ENCODE results near the gene CRIP2. TPM values are rescaled to one million over a fixed set of nuclear protein-coding genes. Genes with fewer than 3 reads are reported as not detected.

CRIP2 gene
- polyA plus RNA-seq, 1 donor (not counting 4 experiments of a cell fraction or from before 2014, with no cell fraction given) = 4.8 TPM

DNA sequence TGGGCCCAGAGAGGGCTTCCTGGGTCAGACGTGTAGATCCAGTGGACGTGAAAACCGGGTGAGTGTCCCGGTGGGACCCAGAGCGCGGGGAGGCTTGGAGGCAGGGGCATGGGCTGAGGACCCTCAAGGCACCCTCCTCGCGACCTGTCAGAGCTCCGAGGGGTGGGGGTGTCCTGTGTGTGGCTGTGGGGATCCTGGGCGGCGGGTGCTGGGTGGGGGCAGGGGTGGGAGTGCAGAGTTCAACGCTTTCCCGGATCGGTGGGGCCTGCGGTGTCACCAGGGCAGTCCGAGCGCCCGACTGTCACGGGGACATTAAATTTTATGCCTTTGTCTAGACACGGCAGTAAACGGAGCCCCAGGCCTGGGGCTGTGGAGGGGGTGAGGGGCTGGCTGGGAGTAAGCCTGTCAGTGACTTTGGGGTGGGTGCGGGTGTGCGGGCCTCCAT is 52.8 kb downstream of the CRIP2 start:
- DNase-seq (ENCODE audit: low read depth, low spot score) = no peak
- no peaks in the 10 kb centered on the region for H3K9me1 ChIP-seq (ENCODE audit: control insufficient read depth, extremely low read depth, insufficient read depth, low read length)
- H4K20me1 ChIP-seq (ENCODE audit: control insufficient read depth, extremely low read depth, insufficient read depth, low read length) = no peaks in the 10 kb centered on the region
- H3K4me3 ChIP-seq (ENCODE audit: control insufficient read depth in 2 of 3, extremely low read depth in 1 of 3, insufficient read depth in 2 of 3, low read depth in 1 of 3, low read length in 3 of 3) = peak overlapping the region in 2 of 3 experiments; percentile 27 to 32
- peak overlapping the region; percentile 51 for H3K4me2 ChIP-seq (ENCODE audit: control insufficient read depth, extremely low read depth, insufficient read depth, low read depth, low read length)
- peak overlapping the region; percentile 6 for H2AFZ ChIP-seq (ENCODE audit: control insufficient read depth, low read length)
- peaks cover 49% of the 10 kb centered on the region for H3K27me3 ChIP-seq (ENCODE audit: control insufficient read depth, extremely low read depth, insufficient read depth, low read length)
- no peak overlapping the region for H3K27ac ChIP-seq (ENCODE audit: control insufficient read depth, insufficient read depth, low read length)
- H3K79me2 ChIP-seq (ENCODE audit: control insufficient read depth, insufficient read depth, low read length) = no peaks in the 10 kb centered on the region
- H3K9ac ChIP-seq (ENCODE audit: control insufficient read depth, extremely low read depth, insufficient read depth, low read length) = no peak overlapping the region
- peaks cover 7% of the 10 kb centered on the region for H3K4me1 ChIP-seq (ENCODE audit: control insufficient read depth, extremely low read depth, insufficient read depth, low read length)
- FAIRE-seq = no peak
- dilution Hi-C loops (cut with MboI; ENCODE audit: extremely low pct_ligation_motif_present, low sequenced_read_pairs) = no loop called here
- no peaks in the 10 kb centered on the region for H3K36me3 ChIP-seq (ENCODE audit: control insufficient read depth in 2 of 2, extremely low read depth in 1 of 2, insufficient read depth in 2 of 2, low read length in 2 of 2)
- no peaks in the 10 kb centered on the region for H3K9me3 ChIP-seq (ENCODE audit: control insufficient read depth, low read depth, low read length)
- TF ChIP-seq CTCF (optimal IDR thresholded peaks at IDR 0.05 in 1 of 3, IDR thresholded peaks at IDR 0.05 in 1 of 3, conservative IDR thresholded peaks at IDR 0.05 in 1 of 3; ENCODE audit: extremely low read depth in 1 of 3, insufficient read depth in 2 of 3, low read length in 3 of 3) (no peak), EZH2 (IDR thresholded peaks at IDR 0.05; ENCODE audit: low read length) (no peak)

DNA sequence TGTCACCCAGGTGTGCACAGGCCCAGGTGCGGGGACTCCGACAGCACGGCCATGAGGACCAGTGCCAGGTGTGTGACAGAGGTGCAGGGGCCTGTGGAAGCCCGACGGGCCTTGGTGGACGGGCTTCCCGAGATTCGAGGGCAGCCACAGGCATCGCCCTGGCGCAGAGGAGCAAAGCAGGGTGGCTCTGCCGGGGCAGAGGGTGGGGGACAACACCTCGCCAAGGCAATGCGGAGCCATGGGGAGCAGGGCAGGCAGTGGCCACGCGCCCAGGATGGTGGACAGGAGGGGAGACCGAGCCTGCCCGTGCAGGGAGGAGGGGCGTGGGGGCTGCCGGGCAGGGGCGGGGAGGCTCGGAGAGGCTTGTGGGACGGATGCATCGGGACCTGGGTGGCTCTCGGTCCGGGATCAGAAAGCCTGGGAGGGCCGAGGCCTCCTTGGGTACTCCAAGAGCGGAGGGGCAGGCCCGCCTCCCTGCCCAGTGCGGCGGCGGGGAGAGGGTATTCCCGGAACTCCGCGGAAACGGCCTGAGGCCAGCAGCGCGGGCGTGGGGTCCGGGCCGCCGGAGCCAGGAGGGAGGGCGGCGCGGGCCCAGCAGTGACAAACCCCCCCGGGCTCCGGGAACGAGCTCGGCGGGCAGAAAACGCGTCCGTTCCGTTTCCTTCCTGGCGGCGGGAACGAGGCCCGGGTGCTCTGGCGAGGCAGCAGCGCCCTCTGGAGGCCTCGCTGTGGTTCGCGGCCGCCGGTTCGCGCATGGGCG is 53.4 kb downstream of the CRIP2 start:
- Histone ChIP-seq H3K27ac (ENCODE audit: control insufficient read depth, insufficient read depth, low read length) (no peak overlapping the region), H3K79me2 (ENCODE audit: control insufficient read depth, insufficient read depth, low read length) (no peaks in the 10 kb centered on the region), H3K9me3 (ENCODE audit: control insufficient read depth, low read depth, low read length) (no peaks in the 10 kb centered on the region), H3K9me1 (ENCODE audit: control insufficient read depth, extremely low read depth, insufficient read depth, low read length) (no peaks in the 10 kb centered on the region), H3K4me1 (ENCODE audit: control insufficient read depth, extremely low read depth, insufficient read depth, low read length) (peaks cover 7% of the 10 kb centered on the region), H3K4me3 (ENCODE audit: control insufficient read depth in 2 of 3, extremely low read depth in 1 of 3, insufficient read depth in 2 of 3, low read depth in 1 of 3, low read length in 3 of 3) (peak overlapping the region in 2 of 3 experiments; percentile 38 to 44), H2AFZ (ENCODE audit: control insufficient read depth, low read length) (peak overlapping the region; percentile 33), H3K4me2 (ENCODE audit: control insufficient read depth, extremely low read depth, insufficient read depth, low read depth, low read length) (peak overlapping the region; percentile 58), H4K20me1 (ENCODE audit: control insufficient read depth, extremely low read depth, insufficient read depth, low read length) (no peaks in the 10 kb centered on the region), H3K27me3 (ENCODE audit: control insufficient read depth, extremely low read depth, insufficient read depth, low read length) (peaks cover 49% of the 10 kb centered on the region), H3K36me3 (ENCODE audit: control insufficient read depth in 2 of 2, extremely low read depth in 1 of 2, insufficient read depth in 2 of 2, low read length in 2 of 2) (no peaks in the 10 kb centered on the region), H3K9ac (ENCODE audit: control insufficient read depth, extremely low read depth, insufficient read depth, low read length) (peak overlapping the region; percentile 33)
- DNase-seq (ENCODE audit: low read depth, low spot score) (no peak), FAIRE-seq (no peak)
- TF ChIP-seq CTCF (optimal IDR thresholded peaks at IDR 0.05 in 1 of 3, IDR thresholded peaks at IDR 0.05 in 1 of 3, conservative IDR thresholded peaks at IDR 0.05 in 1 of 3; ENCODE audit: extremely low read depth in 1 of 3, insufficient read depth in 2 of 3, low read length in 3 of 3) = peak; percentile 42 to 94 (median 89)
- TF ChIP-seq EZH2 (IDR thresholded peaks at IDR 0.05; ENCODE audit: low read length) = no peak
- dilution Hi-C loops (cut with MboI; ENCODE audit: extremely low pct_ligation_motif_present, low sequenced_read_pairs) = no loop called here

Measured in keratinocyte (primary cell).